HUES48 (cell line): ENCODE data around the gene NRP2.

Experiments
- H3K27ac ChIP-seq: one replicate; pipeline ENCODE4 v1.7.0; 2013; ENCODE audit warnings: low read depth, low read length, inconsistent platforms
- H3K27me3 ChIP-seq: 2 replicates; pipeline ENCODE4 v1.6.1; 2013; ENCODE audit warnings: mild to moderate bottlenecking, low read length; ENCODE audit not compliant: control insufficient read depth, insufficient read depth
- H3K36me3 ChIP-seq: 2 replicates; pipeline ENCODE4 v1.6.1; 2013; ENCODE audit warnings: low read length; ENCODE audit not compliant: control insufficient read depth, insufficient read depth
- H3K4me1 ChIP-seq: 2 replicates; pipeline ENCODE4 v1.6.1; 2013; ENCODE audit warnings: mild to moderate bottlenecking, low read length; ENCODE audit not compliant: control insufficient read depth, insufficient read depth
- H3K4me3 ChIP-seq: 2 replicates; pipeline ENCODE4 v1.5.1; 2013; ENCODE audit warnings: mild to moderate bottlenecking, low read depth, low read length
- H3K9ac ChIP-seq: 2 replicates; pipeline ENCODE4 v1.6.1; 2013; ENCODE audit warnings: mild to moderate bottlenecking, low read depth, low read length, moderate library complexity
- H3K9me3 ChIP-seq: 2 replicates; pipeline ENCODE4 v1.6.1; 2013; ENCODE audit warnings: low read length; ENCODE audit not compliant: control insufficient read depth, insufficient read depth

Gene NRP2

DNA sequence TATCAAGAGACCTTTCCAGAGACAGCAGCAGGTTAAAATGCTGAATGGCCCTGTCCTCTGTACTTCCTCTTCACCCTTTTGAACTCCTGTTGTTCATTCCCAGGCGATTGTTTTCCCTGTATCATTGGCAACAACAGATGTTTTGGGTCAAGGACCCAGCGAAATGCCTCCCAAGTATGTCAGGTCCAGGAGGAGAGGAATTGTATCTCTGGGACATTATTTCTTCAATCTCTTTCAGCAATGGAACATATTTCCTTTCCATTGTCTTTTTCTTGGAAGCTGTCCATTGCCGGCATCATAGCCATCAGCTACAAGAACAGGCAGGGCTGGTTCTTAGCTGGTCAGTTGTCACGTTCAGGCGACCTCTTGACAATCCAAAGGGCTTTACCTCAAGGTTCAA lies 76.2 kb downstream of the NRP2 start:
- Histone ChIP-seq H3K9me3 (no peaks in the 10 kb centered on the region), H3K9ac (no peak overlapping the region), H3K4me1 (peaks cover 12% of the 10 kb centered on the region), H3K27me3 (no peaks in the 10 kb centered on the region), H3K27ac (no peak overlapping the region), H3K36me3 (peaks cover 2% of the 10 kb centered on the region), H3K4me3 (no peak overlapping the region)

GRCh38 chr2:205759257-205759656 lies 77.0 kb downstream of the NRP2 start:
- Histone ChIP-seq H3K9me3 (no peaks in the 10 kb centered on the region), H3K27ac (no peak overlapping the region), H3K4me1 (peaks cover 17% of the 10 kb centered on the region), H3K9ac (no peak overlapping the region), H3K4me3 (no peak overlapping the region), H3K27me3 (no peaks in the 10 kb centered on the region), H3K36me3 (no peaks in the 10 kb centered on the region; the same call in 1 of the 2 replicates)

- H3K27ac ChIP-seq: no peak overlapping the region
- H3K4me1 ChIP-seq: peaks cover 21% of the 10 kb centered on the region
- H3K9me3 ChIP-seq: no peaks in the 10 kb centered on the region
- no peak overlapping the region for H3K9ac ChIP-seq
- H3K4me3 ChIP-seq: no peak overlapping the region
- H3K36me3 ChIP-seq: no peaks in the 10 kb centered on the region; the same call in 1 of the 2 replicates
- no peaks in the 10 kb centered on the region for H3K27me3 ChIP-seq
Measured at GRCh38 chr2:205759732-205760131, 77.4 kb downstream of the NRP2 start.

GRCh38 chr2:205760157-205760556 lies 77.9 kb downstream of the NRP2 start:
- peaks cover 26% of the 10 kb centered on the region for H3K4me1 ChIP-seq
- no peaks in the 10 kb centered on the region for H3K27me3 ChIP-seq
- no peak overlapping the region for H3K4me3 ChIP-seq
- no peak overlapping the region for H3K27ac ChIP-seq
- no peaks in the 10 kb centered on the region; the same call in 1 of the 2 replicates for H3K36me3 ChIP-seq
- no peaks in the 10 kb centered on the region for H3K9me3 ChIP-seq
- no peak overlapping the region for H3K9ac ChIP-seq

DNA sequence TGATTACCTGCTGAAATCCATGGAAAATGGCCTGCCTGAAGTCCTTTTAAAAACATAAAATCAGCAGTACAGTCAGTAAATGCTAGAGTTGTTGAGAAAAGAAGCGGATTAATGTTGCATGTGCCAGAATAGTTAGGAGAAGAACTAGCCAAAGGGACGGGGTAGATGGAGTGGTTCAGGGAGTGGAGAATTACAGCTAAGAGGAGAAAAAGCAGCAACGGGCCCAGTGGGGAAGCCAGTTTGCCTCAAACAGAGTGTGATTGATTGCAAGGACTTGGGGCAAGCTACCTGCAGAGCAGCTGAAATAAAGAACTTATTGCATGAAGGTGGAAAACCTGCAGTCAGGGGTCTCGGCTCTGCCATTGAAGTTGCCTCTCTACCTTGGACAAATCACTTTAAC lies 79.1 kb downstream of the NRP2 start:
- Histone ChIP-seq H3K36me3 (no peaks in the 10 kb centered on the region; the same call in 1 of the 2 replicates), H3K9me3 (no peaks in the 10 kb centered on the region), H3K4me3 (no peak overlapping the region), H3K27ac (no peak overlapping the region), H3K4me1 (peaks cover 33% of the 10 kb centered on the region), H3K27me3 (no peaks in the 10 kb centered on the region), H3K9ac (no peak overlapping the region)

GRCh38 chr2:205762881-205763280 lies 80.6 kb downstream of the NRP2 start:
- Histone ChIP-seq H3K9me3 (no peaks in the 10 kb centered on the region), H3K9ac (no peak overlapping the region), H3K4me3 (no peak overlapping the region), H3K4me1 (peaks cover 34% of the 10 kb centered on the region), H3K27ac (no peak overlapping the region), H3K27me3 (no peaks in the 10 kb centered on the region), H3K36me3 (0 out of 2 replicates have a peak, but pooled peaks cover under 1% of the 10 kb centered on the region)

GRCh38 chr2:205763708-205764211 lies 81.5 kb downstream of the NRP2 start:
- Histone ChIP-seq H3K9me3 (no peaks in the 10 kb centered on the region), H3K4me3 (peak overlapping the region; percentile 57), H3K4me1 (peaks cover 34% of the 10 kb centered on the region), H3K27me3 (no peaks in the 10 kb centered on the region), H3K36me3 (peaks cover 9% of the 10 kb centered on the region; the same call in 1 of the 2 replicates), H3K9ac (peak overlapping the region; percentile 76), H3K27ac (peak overlapping the region; percentile 94)

DNA sequence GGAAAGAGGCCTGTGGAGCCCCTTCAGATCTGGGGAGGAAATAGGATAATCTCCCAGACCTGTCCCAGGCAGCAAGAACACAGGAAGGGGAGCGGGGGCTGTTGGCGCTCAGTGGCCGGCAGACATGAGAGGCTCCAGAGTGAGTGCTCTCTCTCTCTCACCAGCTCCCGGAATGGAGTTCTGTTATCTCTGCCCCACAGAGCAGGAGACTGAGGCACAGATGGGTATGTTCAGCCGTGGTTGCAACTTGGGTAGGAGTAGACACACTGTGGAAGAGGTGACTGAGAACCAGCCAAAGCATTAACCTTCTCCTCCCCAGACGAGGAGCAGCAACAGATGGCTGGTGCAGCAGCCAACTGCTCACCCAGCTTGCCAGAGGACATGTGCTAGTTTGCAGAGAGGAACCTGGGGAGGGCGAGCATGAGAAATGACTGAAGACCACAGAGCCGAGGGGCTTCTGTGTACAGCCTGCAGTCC lies 82.0 kb downstream of the NRP2 start:
- H3K4me1 ChIP-seq: peaks cover 34% of the 10 kb centered on the region
- H3K4me3 ChIP-seq: peak overlapping the region; percentile 57
- peaks cover 10% of the 10 kb centered on the region; the same call in 1 of the 2 replicates for H3K36me3 ChIP-seq
- H3K27me3 ChIP-seq: no peaks in the 10 kb centered on the region
- H3K9ac ChIP-seq: peak overlapping the region; percentile 76
- H3K9me3 ChIP-seq: no peaks in the 10 kb centered on the region
- H3K27ac ChIP-seq: peak overlapping the region; percentile 94

DNA sequence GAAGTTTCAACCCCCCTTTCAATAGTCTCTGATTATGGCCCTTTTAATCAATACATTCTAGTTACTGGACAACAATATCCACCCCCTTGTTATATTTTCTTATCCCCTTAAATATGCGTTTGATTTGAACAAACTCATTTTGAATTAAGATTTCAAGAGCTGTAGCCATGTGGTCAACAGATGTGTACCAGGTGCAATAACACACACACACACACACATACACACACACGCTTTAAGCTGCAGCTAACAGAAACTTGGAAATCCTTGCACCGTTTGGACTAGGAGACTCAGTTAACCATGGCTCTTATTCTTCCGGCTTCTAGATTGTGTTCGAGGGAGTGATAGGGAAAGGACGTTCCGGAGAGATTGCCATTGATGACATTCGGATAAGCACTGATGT lies 82.8 kb downstream of the NRP2 start:
- H3K27ac ChIP-seq: no peak overlapping the region
- H3K4me1 ChIP-seq: peaks cover 34% of the 10 kb centered on the region
- H3K9ac ChIP-seq: no peak overlapping the region
- no peak overlapping the region for H3K4me3 ChIP-seq
- no peaks in the 10 kb centered on the region for H3K9me3 ChIP-seq
- H3K27me3 ChIP-seq: no peaks in the 10 kb centered on the region
- peaks cover 10% of the 10 kb centered on the region; the same call in 1 of the 2 replicates for H3K36me3 ChIP-seq

- Histone ChIP-seq H3K9ac (no peak overlapping the region), H3K27me3 (no peaks in the 10 kb centered on the region), H3K4me3 (no peak overlapping the region), H3K9me3 (no peaks in the 10 kb centered on the region), H3K4me1 (peaks cover 31% of the 10 kb centered on the region), H3K36me3 (peaks cover 10% of the 10 kb centered on the region; the same call in 1 of the 2 replicates), H3K27ac (no peak overlapping the region)
Measured at GRCh38 chr2:205766779-205767359, 84.6 kb downstream of the NRP2 start.

DNA sequence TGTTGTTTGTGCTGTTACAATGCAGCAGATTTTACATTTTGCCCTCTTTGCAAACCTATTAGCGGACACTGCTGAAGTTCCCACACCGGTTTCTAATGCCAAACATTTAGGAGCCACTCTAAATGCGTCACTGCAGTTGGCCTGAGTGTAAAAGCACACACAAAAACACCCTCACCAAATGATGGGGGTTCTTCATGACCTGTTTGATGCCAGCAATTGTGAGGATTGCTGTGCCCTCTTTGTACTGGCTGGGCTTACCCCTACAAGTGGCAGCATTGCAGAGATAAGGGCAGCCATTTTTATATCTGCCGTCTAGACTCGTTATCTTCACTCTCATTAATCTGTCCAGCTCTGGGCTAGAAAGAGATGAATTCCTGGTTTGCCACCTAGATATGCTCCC lies 85.3 kb downstream of the NRP2 start:
- Histone ChIP-seq H3K27me3 (no peaks in the 10 kb centered on the region), H3K4me1 (peaks cover 31% of the 10 kb centered on the region), H3K9me3 (no peaks in the 10 kb centered on the region), H3K27ac (no peak overlapping the region), H3K4me3 (no peak overlapping the region), H3K36me3 (peaks cover 10% of the 10 kb centered on the region; the same call in 1 of the 2 replicates), H3K9ac (no peak overlapping the region)
